GM19324 (cell line): Measurements from ENCODE around the gene NEURL1B.

Source experiments
- ATAC-seq: cut with Tn5 transposase; IDR thresholded peaks from one replicate; pipeline ENCODE4 v1.9.1; 2021; ENCODE audit warnings: mild to moderate bottlenecking, moderate library complexity; ENCODE audit not compliant: unreplicated experiment, low FRiP score

Gene NEURL1B

GRCh38 chr5:172633403-172633970 lies 7.6 kb upstream of the NEURL1B start:
- ATAC-seq, result no peak

GRCh38 chr5:172634106-172634899 lies 6.8 kb upstream of the NEURL1B start:
- ATAC-seq, result no peak

GRCh38 chr5:172635038-172635437 lies 6.0 kb upstream of the NEURL1B start:
- ATAC-seq, result no peak

- no peak for ATAC-seq
These were observed 4.6 kb upstream of the NEURL1B start for GRCh38 chr5:172636279-172637050.

GRCh38 chr5:172637110-172637580 lies 3.9 kb upstream of the NEURL1B start:
- ATAC-seq, result no peak

GRCh38 chr5:172637740-172638139 lies 3.3 kb upstream of the NEURL1B start:
- ATAC-seq, result no peak

GRCh38 chr5:172638209-172638768 lies 2.8 kb upstream of the NEURL1B start:
- ATAC-seq, result no peak

GRCh38 chr5:172640139-172640538 lies 924 bp upstream of the NEURL1B start:
- ATAC-seq, result no peak

- no peak for ATAC-seq
These were observed 442 bp downstream of the NEURL1B start for GRCh38 chr5:172641359-172642050.

GRCh38 chr5:172642051-172642409 lies 967 bp downstream of the NEURL1B start:
- no peak for ATAC-seq

GRCh38 chr5:172642486-172642885 lies 1.4 kb downstream of the NEURL1B start:
- no peak for ATAC-seq

- ATAC-seq, result no peak
These were observed 2.1 kb downstream of the NEURL1B start for GRCh38 chr5:172642926-172643871.

GRCh38 chr5:172644266-172644665 lies 3.2 kb downstream of the NEURL1B start:
- no peak for ATAC-seq

- ATAC-seq, result no peak
These were observed 3.6 kb downstream of the NEURL1B start for GRCh38 chr5:172644711-172645110.

GRCh38 chr5:172645271-172646055 lies 4.4 kb downstream of the NEURL1B start:
- ATAC-seq, result no peak

- no peak for ATAC-seq
These were observed 5.7 kb downstream of the NEURL1B start for GRCh38 chr5:172646716-172647285.

GRCh38 chr5:172647352-172648012 lies 6.4 kb downstream of the NEURL1B start:
- no peak for ATAC-seq

- ATAC-seq, result no peak
These were observed 6.9 kb downstream of the NEURL1B start for GRCh38 chr5:172648013-172648381.
